Subcutaneous adipose tissue (tissue), 4 donors: ENCODE results near the gene SERTAD2. TPM values are rescaled to one million over a fixed set of nuclear protein-coding genes. Genes with fewer than 3 reads are reported as not detected.

Experiments
- CTCF ChIP-seq: fragments of 450-650 bp; IDR thresholded peaks from one replicate; pipeline ENCODE4 v1.5.1; 2016; ENCODE audit warnings: low read depth, mild to moderate bottlenecking, control low read depth, antibody characterized with exemption, moderate library complexity
- total RNA-seq, 4 donors: library from RNA; depleted of rRNA; stranded (reverse); fragments of >200 nt; gene quantifications; one replicate each; pipeline ENCODE4 v1.1.0, GENCODE V29; 2016

SERTAD2 gene
- total RNA-seq, 4 donors from 2014 or later = 17.5 to 25.2 (median 20.0) TPM

- no peak for TF ChIP-seq CTCF
These were observed 49.6 kb downstream of the SERTAD2 start for GRCh38 chr2:64604155-64604554.

- TF ChIP-seq CTCF = no peak
These were observed 51.3 kb downstream of the SERTAD2 start for GRCh38 chr2:64602436-64602835.

GRCh38 chr2:64601785-64602391, 51.8 kb downstream of the SERTAD2 start:
- no peak for TF ChIP-seq CTCF

GRCh38 chr2:64601034-64601754, 52.5 kb downstream of the SERTAD2 start:
- TF ChIP-seq CTCF = no peak

GRCh38 chr2:64599469-64599868, 54.2 kb downstream of the SERTAD2 start:
- TF ChIP-seq CTCF = no peak

- no peak for TF ChIP-seq CTCF
These were observed 55.5 kb downstream of the SERTAD2 start for GRCh38 chr2:64598226-64598625.

- TF ChIP-seq CTCF = no peak
These were observed 58.1 kb downstream of the SERTAD2 start for GRCh38 chr2:64595397-64596176.
